Cardiac muscle cell (in vitro differentiated cells and primary cell): Measurements from ENCODE around the gene CCHCR1. TPM values are rescaled to one million over a fixed set of nuclear protein-coding genes. Genes with fewer than 3 reads are reported as not detected.
A peak's percentile ranks its signal among the peaks of the same experiment; 100 is the strongest.
"Not testable (repeated sequence)": the region's sequence is repeated elsewhere in the genome, so short reads cannot be mapped to it uniquely, and the experiment has no call there.

Experiments used
- DNase-seq, 2 donors: peaks; one replicate each; pipeline versions ENCODE4 v3.0.0 to v3.0.0-alpha.2; 2010 to 2017; ENCODE audit warnings: low read depth in 1 of 2, low spot score in 1 of 2
- H3K27ac ChIP-seq: fragments of 200-600 bp; sonication (generic); 2 replicates; pipeline ENCODE4 v1.5.1; 2016
- H3K27me3 ChIP-seq: fragments of 200-600 bp; sonication (generic); 2 replicates; pipeline ENCODE4 v1.6.0; 2016; ENCODE audit warnings: control low read depth
- H3K36me3 ChIP-seq: fragments of 200-600 bp; sonication (generic); 2 replicates; pipeline ENCODE4 v1.5.1; 2016; ENCODE audit warnings: control low read depth
- H3K4me1 ChIP-seq: fragments of 200-600 bp; sonication (generic); 2 replicates; pipeline ENCODE4 v1.8.1; 2017; ENCODE audit warnings: low read depth, mild to moderate bottlenecking, mixed run types
- H3K4me3 ChIP-seq: fragments of 200-600 bp; sonication (generic); 2 replicates; pipeline ENCODE4 v1.5.1; 2016; ENCODE audit warnings: mild to moderate bottlenecking
- H3K9me3 ChIP-seq: fragments of 200-600 bp; sonication (generic); 2 replicates; pipeline ENCODE4 v1.5.1; 2017; ENCODE audit warnings: low read depth, mild to moderate bottlenecking, control low read depth
- polyA plus RNA-seq: library from polyadenylated mRNA; unstranded; fragments of >200 nt; fragmentation: Nextera tagmentation; extraction: Ambion mirVana; gene quantifications from 2 replicates; pipeline ENCODE4 v1.2.1, GENCODE V29; 2016
- total RNA-seq: library from RNA; depleted of rRNA; stranded (reverse); fragments of >200 nt; gene quantifications from 2 replicates; pipeline ENCODE4 v1.2.3, GENCODE V29; 2016
- TF ChIP-seq, protein P1 (sequence below): IDR thresholded peaks from 2 replicates; pipeline ENCODE4 v1.5.1; 2012; ENCODE audit warnings: low read depth, mild to moderate bottlenecking, low read length

The CCHCR1 gene
- total and polyA plus RNA-seq, 2 experiments from 2014 or later: 29.1 to 55.5 TPM

GRCh38 chr6:31173406-31173805 lies 15.8 kb upstream of the CCHCR1 start:
- TF ChIP-seq, protein P1, sequence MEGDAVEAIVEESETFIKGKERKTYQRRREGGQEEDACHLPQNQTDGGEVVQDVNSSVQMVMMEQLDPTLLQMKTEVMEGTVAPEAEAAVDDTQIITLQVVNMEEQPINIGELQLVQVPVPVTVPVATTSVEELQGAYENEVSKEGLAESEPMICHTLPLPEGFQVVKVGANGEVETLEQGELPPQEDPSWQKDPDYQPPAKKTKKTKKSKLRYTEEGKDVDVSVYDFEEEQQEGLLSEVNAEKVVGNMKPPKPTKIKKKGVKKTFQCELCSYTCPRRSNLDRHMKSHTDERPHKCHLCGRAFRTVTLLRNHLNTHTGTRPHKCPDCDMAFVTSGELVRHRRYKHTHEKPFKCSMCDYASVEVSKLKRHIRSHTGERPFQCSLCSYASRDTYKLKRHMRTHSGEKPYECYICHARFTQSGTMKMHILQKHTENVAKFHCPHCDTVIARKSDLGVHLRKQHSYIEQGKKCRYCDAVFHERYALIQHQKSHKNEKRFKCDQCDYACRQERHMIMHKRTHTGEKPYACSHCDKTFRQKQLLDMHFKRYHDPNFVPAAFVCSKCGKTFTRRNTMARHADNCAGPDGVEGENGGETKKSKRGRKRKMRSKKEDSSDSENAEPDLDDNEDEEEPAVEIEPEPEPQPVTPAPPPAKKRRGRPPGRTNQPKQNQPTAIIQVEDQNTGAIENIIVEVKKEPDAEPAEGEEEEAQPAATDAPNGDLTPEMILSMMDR: no peak
- no peak overlapping the region for H3K4me3 ChIP-seq

GRCh38 chr6:31172973-31173384 lies 15.4 kb upstream of the CCHCR1 start:
- H3K9me3 ChIP-seq: no peaks in the 10 kb centered on the region
- peak in 1 of 2 donors; percentile 20 for DNase-seq

More at GRCh38 chr6:31173406-31173805, 15.8 kb upstream of the CCHCR1 start:
- Histone ChIP-seq H3K27me3 (peaks cover 15% of the 10 kb centered on the region), H3K36me3 (no peaks in the 10 kb centered on the region), H3K27ac (no peak overlapping the region), H3K4me1 (no peaks in the 10 kb centered on the region), H3K9me3 (no peaks in the 10 kb centered on the region)
- no peak for DNase-seq

GRCh38 chr6:31171931-31172905 lies 14.6 kb upstream of the CCHCR1 start:
- H3K36me3 ChIP-seq: no peaks in the 10 kb centered on the region
- DNase-seq: no peak
- no peak overlapping the region for H3K27ac ChIP-seq
- TF ChIP-seq, protein P1: no peak
- no peaks in the 10 kb centered on the region for H3K4me1 ChIP-seq
- H3K4me3 ChIP-seq: no peak overlapping the region
- H3K9me3 ChIP-seq: no peaks in the 10 kb centered on the region
- H3K27me3 ChIP-seq: peaks cover 15% of the 10 kb centered on the region

More at GRCh38 chr6:31172973-31173384, 15.4 kb upstream of the CCHCR1 start:
- H3K27me3 ChIP-seq: peaks cover 15% of the 10 kb centered on the region
- no peaks in the 10 kb centered on the region for H3K36me3 ChIP-seq
- H3K4me1 ChIP-seq: no peaks in the 10 kb centered on the region
- H3K27ac ChIP-seq: no peak overlapping the region
- no peak overlapping the region for H3K4me3 ChIP-seq
- TF ChIP-seq, protein P1: no peak

GRCh38 chr6:31170987-31171671 lies 13.5 kb upstream of the CCHCR1 start:
- Histone ChIP-seq H3K4me3 (no peak overlapping the region), H3K27me3 (peaks cover 15% of the 10 kb centered on the region), H3K27ac (no peak overlapping the region), H3K36me3 (no peaks in the 10 kb centered on the region), H3K9me3 (no peaks in the 10 kb centered on the region), H3K4me1 (no peaks in the 10 kb centered on the region)
- no peak for DNase-seq
- TF ChIP-seq, protein P1: no peak

- TF ChIP-seq, protein P1: no peak
- Histone ChIP-seq H3K36me3 (no peaks in the 10 kb centered on the region), H3K4me3 (no peak within 1 kb of the TSS), H3K4me1 (no peaks in the 10 kb centered on the region), H3K27ac (no peak within 1 kb of the TSS), H3K9me3 (no peaks in the 10 kb centered on the region), H3K27me3 (peaks cover 15% of the 10 kb centered on the region)
- no peak for DNase-seq
These were observed 12.9 kb upstream of the CCHCR1 start, which contains the start of gene POU5F1 for GRCh38 chr6:31170600-31170881. POU5F1 (minus strand) TSS chr6:31170682; CDS start chr6:31170620, 62 bp downstream.

DNA sequence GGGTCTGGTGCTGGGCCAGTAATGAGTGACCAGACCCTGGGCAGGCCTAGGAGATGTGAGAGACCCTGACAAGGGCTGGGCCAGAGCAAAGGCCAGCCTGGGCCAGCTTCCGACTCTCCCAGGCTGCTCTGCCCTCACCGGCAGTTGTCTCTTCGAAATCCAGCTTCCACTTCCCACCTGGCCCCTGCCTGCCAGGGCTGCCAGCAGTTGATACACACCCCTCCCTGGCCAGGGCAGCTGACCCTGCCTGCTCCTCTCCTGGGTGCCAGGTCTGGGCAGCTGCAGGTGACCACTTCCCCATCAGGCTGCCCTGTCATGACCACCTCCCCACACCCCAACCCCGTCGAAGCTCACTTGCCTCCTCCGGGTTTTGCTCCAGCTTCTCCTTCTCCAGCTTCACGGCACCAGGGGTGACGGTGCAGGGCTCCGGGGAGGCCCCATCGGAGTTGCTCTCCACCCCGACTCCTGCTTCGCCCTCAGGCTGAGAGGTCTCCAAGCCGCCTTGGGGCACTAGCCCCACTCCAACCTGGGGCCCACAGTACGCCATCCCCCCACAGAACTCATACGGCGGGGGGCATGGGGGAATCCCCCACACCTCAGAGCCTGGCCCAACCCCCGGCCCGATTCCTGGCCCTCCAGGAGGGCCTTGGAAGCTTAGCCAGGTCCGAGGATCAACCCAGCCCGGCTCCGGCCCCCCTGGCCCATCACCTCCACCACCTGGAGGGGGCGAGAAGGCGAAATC lies 12.4 kb upstream of the CCHCR1 start:
- not testable (repeated sequence) for H3K27ac ChIP-seq, H3K4me1 ChIP-seq, H3K4me3 ChIP-seq, H3K36me3 ChIP-seq, DNase-seq, H3K9me3 ChIP-seq
- peaks cover 15% of the 10 kb centered on the region for H3K27me3 ChIP-seq
